Prostate gland (tissue), 2 donors: ENCODE measurements around the gene CDT1.

Source experiments
- POLR2A ChIP-seq: fragments of 450-650 bp; IDR thresholded peaks from one replicate; pipeline ENCODE4 v1.6.1; 2016; ENCODE audit warnings: antibody characterized with exemption, mild to moderate bottlenecking
- TF ChIP-seq, protein P1 (sequence below), 4 experiments: fragments of 200-600 bp in 2 of 4; fragments of 450-650 bp in 2 of 4; sonication (generic) in 2 of 4; IDR thresholded peaks; 1 replicate in 3 of 4; 2 replicates in 1 of 4; pipeline ENCODE4 v1.5.1; 2016 to 2019; ENCODE audit warnings: antibody characterized with exemption in 4 of 4, mild to moderate bottlenecking in 2 of 4, moderate library complexity in 2 of 4

DNA sequence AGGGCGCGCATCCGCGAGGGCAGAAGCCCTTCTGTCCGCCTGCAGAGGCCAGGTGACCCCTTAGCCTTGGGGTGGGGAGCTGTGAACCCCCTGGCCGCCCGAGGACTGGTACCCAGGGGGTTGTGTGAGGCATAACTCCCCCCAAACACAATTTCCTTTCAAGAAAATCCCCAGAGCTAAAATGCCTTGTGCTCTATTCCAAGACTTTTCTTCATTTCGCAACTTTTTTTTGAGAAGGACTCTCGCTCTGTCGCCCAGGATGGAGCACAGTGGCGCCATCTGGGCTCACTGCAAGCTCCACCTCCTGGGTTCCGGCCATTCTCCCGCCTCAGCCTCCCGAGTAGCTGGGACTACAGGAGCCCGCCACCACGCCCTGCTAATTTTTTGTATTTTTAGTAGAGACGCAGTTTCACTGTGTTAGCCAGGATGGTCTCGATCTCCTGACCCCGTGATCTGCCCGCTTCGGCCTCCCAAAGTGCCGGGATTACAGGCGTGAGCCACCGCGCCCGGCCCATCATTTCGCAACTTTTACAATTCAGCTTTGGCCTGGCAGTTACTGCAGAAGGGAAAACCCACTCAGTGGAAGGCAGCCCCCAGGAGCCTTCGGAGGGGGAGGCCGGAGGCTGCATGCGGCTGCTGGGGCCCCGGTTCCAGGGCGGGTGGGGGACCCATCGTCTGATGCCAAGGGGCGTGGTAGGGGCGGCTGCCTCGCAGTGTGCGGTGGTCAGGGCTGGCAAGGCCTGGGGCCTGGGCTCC, 9.1 kb downstream of the CDT1 start:
- TF ChIP-seq, protein P1, sequence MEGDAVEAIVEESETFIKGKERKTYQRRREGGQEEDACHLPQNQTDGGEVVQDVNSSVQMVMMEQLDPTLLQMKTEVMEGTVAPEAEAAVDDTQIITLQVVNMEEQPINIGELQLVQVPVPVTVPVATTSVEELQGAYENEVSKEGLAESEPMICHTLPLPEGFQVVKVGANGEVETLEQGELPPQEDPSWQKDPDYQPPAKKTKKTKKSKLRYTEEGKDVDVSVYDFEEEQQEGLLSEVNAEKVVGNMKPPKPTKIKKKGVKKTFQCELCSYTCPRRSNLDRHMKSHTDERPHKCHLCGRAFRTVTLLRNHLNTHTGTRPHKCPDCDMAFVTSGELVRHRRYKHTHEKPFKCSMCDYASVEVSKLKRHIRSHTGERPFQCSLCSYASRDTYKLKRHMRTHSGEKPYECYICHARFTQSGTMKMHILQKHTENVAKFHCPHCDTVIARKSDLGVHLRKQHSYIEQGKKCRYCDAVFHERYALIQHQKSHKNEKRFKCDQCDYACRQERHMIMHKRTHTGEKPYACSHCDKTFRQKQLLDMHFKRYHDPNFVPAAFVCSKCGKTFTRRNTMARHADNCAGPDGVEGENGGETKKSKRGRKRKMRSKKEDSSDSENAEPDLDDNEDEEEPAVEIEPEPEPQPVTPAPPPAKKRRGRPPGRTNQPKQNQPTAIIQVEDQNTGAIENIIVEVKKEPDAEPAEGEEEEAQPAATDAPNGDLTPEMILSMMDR (IDR thresholded peaks at IDR 0.05): no peak
- no peak for TF ChIP-seq POLR2A
